ENCODE results near the gene MRPS9. TPM values are rescaled to one million over a fixed set of nuclear protein-coding genes. Genes with fewer than 3 reads are reported as not detected.

The MRPS9 gene
- total RNA-seq, 1 donor from 2014 or later = 18.7 TPM

DNA sequence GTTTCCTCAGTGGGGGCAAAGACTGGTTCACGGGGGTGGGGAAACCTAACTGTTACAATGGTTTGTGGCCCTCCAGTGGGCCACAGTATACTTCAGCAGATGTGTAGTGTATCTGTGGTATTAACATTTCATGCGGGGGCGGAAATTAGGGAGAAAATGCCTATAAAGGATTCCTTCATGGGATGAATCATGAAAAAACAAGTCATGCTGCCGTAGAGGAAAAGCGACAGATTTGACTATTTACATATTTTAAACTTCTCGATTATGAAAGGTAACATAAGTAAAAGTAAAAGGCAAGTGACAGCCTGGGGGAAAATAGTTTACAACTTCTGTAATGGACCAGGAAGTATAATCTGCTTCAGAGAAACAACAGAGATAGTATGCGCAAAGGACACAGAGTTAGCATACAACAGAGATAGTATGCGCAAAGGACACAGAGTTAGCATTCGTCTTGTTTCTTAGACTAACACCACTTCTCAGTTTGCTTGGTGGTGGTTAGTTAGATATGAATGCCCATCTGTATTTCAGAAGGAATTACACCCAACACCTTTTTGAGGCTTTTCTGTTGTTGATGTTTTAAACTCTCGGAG, 41.1 kb downstream of the MRPS9 start:
- no peak for DNase-seq (ENCODE audit: low spot score in 2 of 2)
- Histone ChIP-seq H3K36me3 (peaks cover 0 to 2% of the 10 kb centered on the region in 2 donors), H3K4me1 (peaks cover 0 to 6% of the 10 kb centered on the region in 2 donors), H3K9me3 (no peaks in the 10 kb centered on the region), H3K27me3 (no peaks in the 10 kb centered on the region), H3K4me3 (no peak overlapping the region), H3K27ac (no peak overlapping the region)
- intact Hi-C loops (cut with DNase I) = no loop called here
- TF ChIP-seq, protein P1, sequence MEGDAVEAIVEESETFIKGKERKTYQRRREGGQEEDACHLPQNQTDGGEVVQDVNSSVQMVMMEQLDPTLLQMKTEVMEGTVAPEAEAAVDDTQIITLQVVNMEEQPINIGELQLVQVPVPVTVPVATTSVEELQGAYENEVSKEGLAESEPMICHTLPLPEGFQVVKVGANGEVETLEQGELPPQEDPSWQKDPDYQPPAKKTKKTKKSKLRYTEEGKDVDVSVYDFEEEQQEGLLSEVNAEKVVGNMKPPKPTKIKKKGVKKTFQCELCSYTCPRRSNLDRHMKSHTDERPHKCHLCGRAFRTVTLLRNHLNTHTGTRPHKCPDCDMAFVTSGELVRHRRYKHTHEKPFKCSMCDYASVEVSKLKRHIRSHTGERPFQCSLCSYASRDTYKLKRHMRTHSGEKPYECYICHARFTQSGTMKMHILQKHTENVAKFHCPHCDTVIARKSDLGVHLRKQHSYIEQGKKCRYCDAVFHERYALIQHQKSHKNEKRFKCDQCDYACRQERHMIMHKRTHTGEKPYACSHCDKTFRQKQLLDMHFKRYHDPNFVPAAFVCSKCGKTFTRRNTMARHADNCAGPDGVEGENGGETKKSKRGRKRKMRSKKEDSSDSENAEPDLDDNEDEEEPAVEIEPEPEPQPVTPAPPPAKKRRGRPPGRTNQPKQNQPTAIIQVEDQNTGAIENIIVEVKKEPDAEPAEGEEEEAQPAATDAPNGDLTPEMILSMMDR (IDR thresholded peaks at IDR 0.05) = no peak

DNA sequence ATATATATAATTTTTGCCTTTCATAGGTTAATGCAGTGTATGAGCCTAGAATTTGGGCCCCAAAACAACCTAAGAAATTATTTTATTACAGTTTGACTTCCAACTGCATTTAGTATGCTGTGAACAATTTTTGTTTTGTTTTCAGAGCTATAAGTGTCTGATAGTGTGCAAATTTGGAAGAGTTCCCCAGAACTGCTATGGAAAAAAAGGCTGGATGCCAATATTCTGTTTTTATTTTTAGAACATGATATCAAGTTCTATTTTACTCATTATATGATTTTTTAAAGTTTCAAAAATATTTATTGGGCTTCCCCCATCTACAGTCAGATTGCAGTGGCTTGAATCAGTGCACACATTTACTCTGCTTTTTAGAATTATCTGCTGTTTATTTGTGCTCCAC, 42.6 kb downstream of the MRPS9 start:
- no peak overlapping the region for H3K27ac ChIP-seq
- H3K27me3 ChIP-seq = no peaks in the 10 kb centered on the region
- no peaks in the 10 kb centered on the region for H3K9me3 ChIP-seq
- peaks cover 0 to 2% of the 10 kb centered on the region in 2 donors for H3K36me3 ChIP-seq
- no peak for DNase-seq (ENCODE audit: low spot score in 2 of 2)
- TF ChIP-seq, protein P1 (IDR thresholded peaks at IDR 0.05) = no peak
- peaks cover 0 to 6% of the 10 kb centered on the region in 2 donors for H3K4me1 ChIP-seq
- intact Hi-C loops (cut with DNase I) = no loop called here
- no peak overlapping the region for H3K4me3 ChIP-seq

GRCh38 chr2:105081006-105081601, 43.2 kb downstream of the MRPS9 start:
- no peaks in the 10 kb centered on the region for H3K9me3 ChIP-seq
- no peak for DNase-seq (ENCODE audit: low spot score in 2 of 2)
- H3K4me3 ChIP-seq = no peak overlapping the region
- no peaks in the 10 kb centered on the region for H3K27me3 ChIP-seq
- TF ChIP-seq, protein P1 (IDR thresholded peaks at IDR 0.05) = no peak
- intact Hi-C loops (cut with DNase I) = no loop called here
- H3K27ac ChIP-seq = no peak overlapping the region
- peaks cover 0 to 2% of the 10 kb centered on the region in 2 donors for H3K36me3 ChIP-seq
- H3K4me1 ChIP-seq = peaks cover 0 to 6% of the 10 kb centered on the region in 2 donors

DNA sequence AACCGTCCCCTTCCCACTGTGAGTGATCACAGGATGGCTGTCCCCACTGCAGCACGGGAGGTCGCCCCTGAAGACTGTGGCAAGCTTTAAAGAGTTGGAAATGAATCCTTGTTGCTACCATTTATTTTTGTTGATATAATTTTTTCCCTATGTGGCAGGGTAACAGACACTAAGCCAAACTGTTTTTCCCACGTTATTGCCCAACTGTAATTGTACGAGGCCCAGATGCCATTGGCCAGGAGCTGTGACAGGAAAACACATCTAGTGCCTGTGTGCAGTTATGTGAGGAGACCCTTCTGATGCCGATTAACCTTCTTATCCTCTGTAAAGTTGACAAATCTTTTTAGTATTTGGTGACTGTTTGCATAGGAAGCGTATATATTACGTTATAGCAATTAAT, 44.2 kb downstream of the MRPS9 start:
- Histone ChIP-seq H3K9me3 (no peaks in the 10 kb centered on the region), H3K36me3 (peaks cover 0 to 2% of the 10 kb centered on the region in 2 donors), H3K4me1 (peaks cover 0 to 6% of the 10 kb centered on the region in 2 donors), H3K4me3 (no peak overlapping the region), H3K27ac (no peak overlapping the region), H3K27me3 (no peaks in the 10 kb centered on the region)
- DNase-seq (ENCODE audit: low spot score in 2 of 2) = no peak
- TF ChIP-seq, protein P1 (IDR thresholded peaks at IDR 0.05) = no peak
- intact Hi-C loops (cut with DNase I) = no loop called here

- TF ChIP-seq, protein P1 (IDR thresholded peaks at IDR 0.05) = no peak
- intact Hi-C loops (cut with DNase I) = no loop called here
- Histone ChIP-seq H3K9me3 (no peaks in the 10 kb centered on the region), H3K4me1 (peaks cover 0 to 6% of the 10 kb centered on the region in 2 donors), H3K27me3 (no peaks in the 10 kb centered on the region), H3K4me3 (no peak overlapping the region), H3K36me3 (peaks cover 0 to 2% of the 10 kb centered on the region in 2 donors), H3K27ac (no peak overlapping the region)
- DNase-seq (ENCODE audit: low spot score in 2 of 2) = no peak
These were observed 47.7 kb downstream of the MRPS9 start for GRCh38 chr2:105085525-105085924.

All from ascending aorta (tissue), 2 donors.